ENCODE results near the gene PRKG1.
"Not testable (repeated sequence)": the region's sequence is repeated elsewhere in the genome, so short reads cannot be mapped to it uniquely, and the experiment has no call there.

PRKG1 gene

DNA sequence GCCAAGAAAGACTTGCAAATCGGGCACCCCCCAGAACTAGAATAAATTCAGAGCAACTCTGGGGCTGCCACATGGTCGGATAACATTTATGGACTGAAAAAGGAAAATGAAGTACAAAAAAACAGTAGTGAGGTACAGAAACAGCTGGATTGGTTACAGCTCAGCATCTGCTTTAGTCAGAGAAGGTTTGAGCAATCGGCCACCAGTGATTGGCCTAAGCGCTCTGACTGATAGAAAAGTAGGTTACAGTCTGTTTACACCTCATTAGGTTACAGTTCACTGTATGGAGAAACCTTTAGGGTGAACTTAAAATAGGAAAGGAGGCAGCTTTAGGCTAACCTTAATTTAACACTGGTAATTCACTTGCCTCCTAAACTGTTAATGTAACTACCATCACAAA is 1137.8 kb downstream of the PRKG1 start:
- DNase-seq = no peak

DNA sequence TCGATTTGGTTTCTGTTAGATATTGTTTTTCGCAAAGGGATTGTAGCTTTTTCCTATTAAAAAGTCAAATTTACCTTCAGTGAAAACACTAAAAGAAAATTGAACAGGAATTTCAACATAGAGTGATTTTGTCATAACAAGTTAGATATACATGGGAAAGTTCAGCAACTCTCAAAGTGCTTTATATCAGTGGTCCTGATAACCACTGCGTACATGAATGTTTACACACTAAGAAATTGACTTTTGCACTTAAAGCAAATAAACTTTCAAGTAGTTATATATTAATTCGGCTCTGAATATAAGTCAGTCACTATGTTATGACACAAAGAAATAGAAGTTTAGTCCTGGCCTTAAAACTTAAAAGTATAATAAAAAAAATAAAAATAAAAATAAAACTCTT is 1138.5 kb downstream of the PRKG1 start:
- DNase-seq = no peak

- DNase-seq = no peak
Observed at GRCh38 chr10:52213321-52213752, 1139.0 kb downstream of the PRKG1 start.

DNA sequence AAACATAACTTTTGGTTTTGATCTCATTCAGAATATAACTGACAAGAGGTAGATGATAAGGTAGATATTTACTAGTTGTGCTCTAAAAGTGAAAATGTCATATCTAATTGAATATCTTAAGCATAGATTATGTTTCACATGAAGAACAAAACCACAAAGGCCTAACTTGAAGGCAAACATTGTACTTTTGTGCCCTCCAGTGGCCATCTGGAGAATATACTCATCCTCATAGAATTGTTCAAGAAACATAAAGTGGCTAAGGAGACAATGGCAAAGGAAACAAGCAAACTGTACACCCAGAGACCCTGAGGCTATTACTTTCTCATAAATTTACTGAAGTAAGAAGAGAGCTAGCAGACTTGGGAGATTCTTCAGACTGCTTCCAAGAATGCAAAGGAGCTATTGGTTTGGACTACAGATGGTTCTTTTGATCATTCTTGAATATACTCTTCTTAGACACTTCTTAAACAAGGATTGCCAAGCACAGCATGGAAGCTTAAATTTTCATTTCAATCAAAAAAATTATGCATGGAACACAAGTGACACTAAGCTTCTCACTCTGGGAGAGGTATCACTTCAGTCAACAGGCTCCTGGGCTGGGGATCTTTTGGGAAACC is 1141.6 kb downstream of the PRKG1 start:
- no peak for DNase-seq

DNA sequence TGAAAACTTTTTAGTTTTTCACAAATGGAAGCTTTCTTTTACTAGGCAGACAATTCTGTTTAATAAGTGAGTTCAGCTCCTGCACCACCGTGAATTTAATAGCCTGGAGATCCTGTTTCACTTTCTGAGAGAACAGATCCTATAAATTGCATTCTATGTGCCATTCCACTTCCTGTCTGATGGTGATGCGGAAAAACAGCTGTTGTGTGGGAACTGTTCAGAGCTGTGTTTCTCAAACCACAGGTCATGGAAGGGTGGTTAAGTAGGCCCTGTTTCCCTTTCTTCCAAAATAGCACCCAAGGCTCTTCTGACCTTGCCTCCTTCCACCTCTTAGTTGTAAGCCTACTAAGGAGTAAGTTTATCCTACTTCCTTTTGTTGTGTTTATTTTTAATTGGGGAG is 1142.6 kb downstream of the PRKG1 start:
- no peak for DNase-seq

GRCh38 chr10:52217531-52217930 is 1143.2 kb downstream of the PRKG1 start:
- no peak for DNase-seq

- DNase-seq = no peak
Observed at GRCh38 chr10:52220947-52221346, 1146.7 kb downstream of the PRKG1 start.

DNA sequence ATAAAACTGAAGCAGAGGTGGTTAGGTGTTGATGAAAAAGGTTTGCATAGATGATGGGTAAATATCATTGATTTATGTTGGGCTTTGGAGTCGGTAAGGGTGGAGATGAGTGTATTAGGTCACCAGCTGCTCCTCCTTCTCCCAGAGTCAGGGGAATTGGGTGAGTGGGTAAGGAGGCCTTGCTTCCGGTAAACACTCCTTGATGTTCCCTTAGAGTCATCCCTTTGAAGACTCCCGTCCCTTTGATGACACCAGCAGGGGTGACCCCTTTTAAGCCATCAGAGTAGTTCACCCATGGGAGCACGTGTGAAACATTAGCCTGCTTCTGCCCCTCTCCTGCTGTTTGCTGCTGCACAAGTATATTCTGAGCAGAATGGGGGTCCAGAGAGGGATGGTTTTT is 1147.6 kb downstream of the PRKG1 start:
- DNase-seq = no peak

- DNase-seq = no peak
Observed at GRCh38 chr10:52226197-52226847, 1152.0 kb downstream of the PRKG1 start.

DNA sequence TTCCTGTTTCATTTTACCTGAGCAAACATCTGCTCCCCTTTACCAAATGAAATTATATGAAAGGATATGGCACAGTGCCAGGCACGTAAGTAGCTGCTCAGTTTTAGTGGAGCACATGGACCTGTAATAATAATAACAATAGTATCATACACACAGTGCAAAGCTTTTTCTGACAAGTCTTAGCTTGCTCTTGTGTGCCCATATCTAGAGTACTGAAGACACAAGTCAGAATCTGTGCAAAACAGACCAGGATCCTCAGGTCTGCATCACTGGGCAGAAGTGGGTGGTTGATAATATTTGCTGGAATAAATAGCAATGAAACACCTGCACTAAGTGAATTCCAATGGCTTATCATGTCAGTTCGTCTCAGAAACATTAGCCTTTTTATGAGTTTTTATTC is 1154.3 kb downstream of the PRKG1 start:
- DNase-seq = no peak

- no peak for DNase-seq
Observed at GRCh38 chr10:52229291-52229931, 1155.1 kb downstream of the PRKG1 start.

- DNase-seq = no peak
Observed at GRCh38 chr10:52232561-52233350, 1158.5 kb downstream of the PRKG1 start.

- DNase-seq = not testable (repeated sequence)
Observed at GRCh38 chr10:52233351-52233991, 1159.2 kb downstream of the PRKG1 start.

- no peak for DNase-seq
Observed at GRCh38 chr10:52239771-52240170, 1165.5 kb downstream of the PRKG1 start.

DNA sequence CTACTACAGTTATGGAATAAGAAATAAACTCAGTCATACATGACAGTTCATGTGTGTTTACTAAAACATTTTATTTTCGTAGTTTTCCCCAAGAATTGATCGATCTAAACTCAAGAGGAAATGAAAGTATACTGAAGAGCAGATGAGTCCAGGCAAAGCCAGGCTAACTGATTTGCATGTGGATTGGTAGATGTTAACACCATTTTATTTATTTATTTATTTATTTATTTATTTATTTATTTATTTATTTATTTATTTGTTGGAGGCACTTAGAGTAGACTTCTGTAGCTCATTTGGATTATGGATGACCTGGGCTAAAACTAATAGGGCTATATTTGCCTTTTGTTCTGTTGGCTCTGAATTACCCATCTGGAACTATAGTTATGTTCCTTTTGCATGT is 1171.3 kb downstream of the PRKG1 start:
- no peak for DNase-seq

DNA sequence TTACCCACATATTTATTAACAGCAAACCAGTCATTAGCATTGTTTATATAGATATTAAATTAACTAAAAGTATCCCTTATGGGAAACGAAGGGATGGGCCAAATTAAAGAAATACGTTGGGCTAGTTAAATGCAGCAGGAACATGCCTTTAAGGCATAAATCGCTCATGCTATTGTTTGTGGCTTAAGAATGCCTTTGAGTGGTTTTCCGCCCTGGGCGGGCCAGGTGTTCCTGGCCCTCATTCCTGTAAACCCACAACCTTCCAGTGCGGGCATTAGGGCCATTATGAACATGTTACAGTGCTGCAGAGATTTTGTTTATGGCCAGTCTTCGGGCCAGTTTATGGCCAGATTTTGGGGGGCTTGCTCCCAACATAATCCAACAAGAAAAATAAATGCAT is 1173.6 kb downstream of the PRKG1 start:
- DNase-seq = not testable (repeated sequence)

- no peak for DNase-seq
Observed at GRCh38 chr10:52248697-52249306, 1174.5 kb downstream of the PRKG1 start.

DNA sequence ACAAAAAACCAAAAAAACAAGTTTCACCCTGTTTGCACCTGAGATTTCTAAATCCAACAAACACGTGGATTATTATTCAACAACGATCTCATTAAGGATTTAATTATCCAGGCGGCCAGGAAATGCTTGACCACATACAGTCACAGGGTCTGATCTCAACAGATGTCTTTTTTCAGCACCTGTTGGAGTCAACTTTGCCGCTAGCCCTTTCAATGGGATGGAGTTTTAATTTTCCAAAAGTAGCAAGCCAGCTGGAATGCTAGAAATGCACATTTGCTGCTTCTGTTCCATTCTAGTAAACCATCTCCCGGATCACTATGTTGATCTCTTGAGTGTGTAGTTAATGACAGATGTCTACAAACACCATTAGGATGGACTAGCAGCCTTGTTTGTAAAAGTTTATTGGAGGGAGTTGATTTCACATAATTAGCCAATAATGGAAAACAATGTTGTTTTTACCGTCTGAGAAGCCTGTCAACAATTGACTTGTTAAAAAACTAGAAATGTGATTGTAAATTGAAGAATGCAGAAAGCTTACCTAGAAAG is 1175.6 kb downstream of the PRKG1 start:
- DNase-seq = no peak

DNA sequence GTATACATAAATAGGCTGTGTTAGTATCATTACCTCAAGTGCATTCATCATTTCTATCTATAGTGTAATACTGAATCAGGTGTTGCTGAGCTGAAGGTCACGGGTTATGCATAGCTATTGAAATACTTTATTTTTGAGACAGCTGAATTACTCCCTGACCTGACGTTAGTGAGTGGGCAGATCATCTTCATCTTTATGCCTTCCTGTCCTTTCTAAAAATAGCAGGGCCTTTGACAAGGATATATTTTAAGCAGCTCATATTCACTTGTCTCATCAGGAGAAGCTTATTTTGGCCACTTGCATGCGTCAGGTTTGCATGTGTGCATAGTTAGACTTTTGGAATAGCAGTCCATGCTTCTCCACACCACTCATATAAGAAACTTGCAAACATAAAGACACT is 1176.2 kb downstream of the PRKG1 start:
- no peak for DNase-seq

GRCh38 chr10:52252307-52252706 is 1178.0 kb downstream of the PRKG1 start:
- no peak for DNase-seq

- no peak for DNase-seq
Observed at GRCh38 chr10:52256832-52257691, 1182.8 kb downstream of the PRKG1 start.
